K562 (cell line): ENCODE results near the gene ADGRB2. TPM values are rescaled to one million over a fixed set of nuclear protein-coding genes. Genes with fewer than 3 reads are reported as not detected.

Experiments used
- ATF4 ChIP-seq: fragments of 450-650 bp; formaldehyde crosslinking; IDR thresholded peaks from 2 replicates; pipeline ENCODE4 v1.4.0; 2022; ENCODE audit warnings: mild to moderate bottlenecking, moderate library complexity
- E2F4 ChIP-seq: sonication (generic); formaldehyde crosslinking; IDR thresholded peaks from 2 replicates; pipeline ENCODE4 v1.8.0; 2022; ENCODE audit warnings: mild to moderate bottlenecking, low read depth, missing genetic modification reagents
- ETV1 ChIP-seq: fragments of 450-650 bp; conservative IDR thresholded peaks from 2 replicates; pipeline ENCODE4 v1.6.1; 2016; ENCODE audit warnings: missing genetic modification characterization, control low read depth, low read depth, missing compliant biosample characterization
- IRF1 ChIP-seq: sonication (generic); formaldehyde crosslinking; IDR thresholded peaks from 2 replicates; pipeline ENCODE4 v1.8.0; 2022; ENCODE audit warnings: missing genetic modification reagents, mild to moderate bottlenecking, borderline replicate concordance
- MAFG ChIP-seq: fragments of 450-650 bp; conservative IDR thresholded peaks from 2 replicates; pipeline ENCODE4 v1.6.1; 2016; ENCODE audit warnings: missing genetic modification characterization, missing compliant biosample characterization
- PATZ1 ChIP-seq: fragments of 250-450 bp; sonication (Bioruptor Pico); IDR thresholded peaks from 2 replicates; pipeline ENCODE4 v1.5.0; 2020; ENCODE audit warnings: mild to moderate bottlenecking, borderline replicate concordance
- RBBP5 ChIP-seq: fragments of 200-600 bp; sonication (generic); IDR thresholded peaks from 2 replicates; pipeline ENCODE4 v1.6.1; 2012; ENCODE audit warnings: borderline replicate concordance, mild to moderate bottlenecking, low read length, control low read depth, inconsistent platforms; ENCODE audit not compliant: insufficient read depth, poor library complexity, severe bottlenecking
- RERE ChIP-seq: sonication (generic); formaldehyde crosslinking; IDR thresholded peaks from 2 replicates; pipeline ENCODE4 v1.8.0; 2023; ENCODE audit warnings: missing genetic modification reagents, mild to moderate bottlenecking, borderline replicate concordance
- SMARCC2 ChIP-seq: fragments of 450-650 bp; IDR thresholded peaks from 2 replicates; pipeline ENCODE4 v1.6.1; 2017; ENCODE audit warnings: antibody characterized with exemption, moderate library complexity, mild to moderate bottlenecking, low read depth
- TAF7 ChIP-seq: fragments of 450-650 bp; IDR thresholded peaks from 2 replicates; pipeline ENCODE4 v1.6.1; 2016; ENCODE audit warnings: missing genetic modification characterization, missing compliant biosample characterization
- THAP12 ChIP-seq: fragments of 250-450 bp; sonication (Bioruptor Pico); IDR thresholded peaks from 2 replicates; pipeline ENCODE4 v1.9.0; 2021; ENCODE audit warnings: mild to moderate bottlenecking, inconsistent platforms
- ZKSCAN3 ChIP-seq: fragments of 250-450 bp; sonication (Bioruptor Pico); IDR thresholded peaks from 2 replicates; pipeline ENCODE4 v1.4.0; 2020
- ZNF347 ChIP-seq: fragments of 450-650 bp; formaldehyde crosslinking; IDR thresholded peaks from 2 replicates; pipeline ENCODE4 v1.4.0; 2020; ENCODE audit warnings: low read depth, mild to moderate bottlenecking, moderate library complexity
- polyA plus RNA-seq, 8 experiments: library from polyadenylated mRNA; depleted of rRNA in 4 of 8; stranded (reverse) in 5 of 8; unstranded in 3 of 8; fragments of >200 nt; fragmentation: Nextera tagmentation in 2 of 8; fragmentation: Illumina TruSeq in 1 of 8; extraction: Ambion mirVana in 2 of 8; extraction: Trizol in 1 of 8; gene quantifications; 2 replicates each; pipeline versions ENCODE4 v1.2.1 to v1.2.3, GENCODE V29; 2011 to 2014; ENCODE audit warnings: inconsistent platforms in 1 of 8, missing spikeins in 1 of 8
- total RNA-seq, 7 experiments: library from RNA; depleted of rRNA in 6 of 7; stranded (reverse); fragments of >200 nt in 6 of 7; fragmentation: Illumina TruSeq in 2 of 7; extraction: Trizol in 2 of 7; gene quantifications; 2 replicates each; pipeline versions ENCODE4 v1.2.1 to v1.2.3, GENCODE V29; 2011 to 2021; ENCODE audit warnings: low replicate concordance in 1 of 7

Gene ADGRB2
- total and polyA plus RNA-seq, 9 of the 15 experiments (the other 6 are each of a cell fraction or from before 2014, with no cell fraction given): 0.04 to 0.23 (median 0.20) TPM; not detected in 2

GRCh38 chr1:31717341-31717740, 46.8 kb downstream of the ADGRB2 start (continued):
- TF ChIP-seq RERE (CRISPR knock-in tag) (no peak), IRF1 (CRISPR knock-in tag) (no peak), ETV1 (tag) (no peak), ZNF347 (CRISPR knock-in tag) (no peak), E2F4 (CRISPR knock-in tag) (no peak), SMARCC2 (0 out of 2 replicates have a peak, but pooled peaks have one; percentile 32), RBBP5 (no peak), MAFG (tag) (peak; percentile 82), PATZ1 (CRISPR knock-in tag) (no peak), TAF7 (no peak), ZKSCAN3 (CRISPR knock-in tag) (no peak), THAP12 (CRISPR knock-in tag) (no peak), ATF4 (CRISPR knock-in tag) (no peak)
